MCF 10A (cell line): ENCODE data around the gene TMEM213. TPM values are rescaled to one million over a fixed set of nuclear protein-coding genes. Genes with fewer than 3 reads are reported as not detected.

Source experiments
- BruUV-seq: library from RNA; stranded (reverse); fragments of 400-500 nt; replicated peaks from 2 replicates; lab custom pipeline; 2021; lab: Mats Ljungman, UMichigan
- CTCF ChIA-PET: fragments of 300-600 bp; sonication (Branson Sonifier 250); formaldehyde crosslinking; extraction: SDS; loops from one replicate; lab custom pipeline; 2021; ENCODE audit warnings: antibody characterized with exemption, inconsistent platforms; lab: Yijun Ruan, JAX
- POLR2A ChIA-PET: fragments of 300-600, 350-650 bp; sonication (Branson Sonifier 250); formaldehyde crosslinking; extraction: SDS; loops from one replicate; lab custom pipeline; 2020; ENCODE audit warnings: antibody characterized with exemption, inconsistent platforms; lab: Yijun Ruan, JAX
- DNase-seq: peaks from one replicate; pipeline ENCODE4 v3.0.0-alpha.2; 2018; ENCODE audit not compliant: unreplicated experiment
- H3K27ac Mint-ChIP-seq: one replicate; pipeline ENCODE4 v1.8.0; 2022; ENCODE audit warnings: mild to moderate bottlenecking, low read depth, mixed read lengths; ENCODE audit not compliant: unreplicated experiment
- H3K27me3 Mint-ChIP-seq: one replicate; pipeline ENCODE4 v1.8.0; 2022; ENCODE audit warnings: mixed read lengths; ENCODE audit not compliant: insufficient read depth, unreplicated experiment
- H3K36me3 Mint-ChIP-seq: one replicate; pipeline ENCODE4 v1.8.0; 2022; ENCODE audit warnings: mild to moderate bottlenecking, moderate library complexity, mixed read lengths; ENCODE audit not compliant: insufficient read depth, unreplicated experiment
- H3K4me1 Mint-ChIP-seq: one replicate; pipeline ENCODE4 v1.8.0; 2022; ENCODE audit warnings: mixed read lengths; ENCODE audit not compliant: insufficient read depth, unreplicated experiment
- H3K4me3 Mint-ChIP-seq: one replicate; pipeline ENCODE4 v1.8.0; 2022; ENCODE audit warnings: mild to moderate bottlenecking, moderate library complexity, mixed read lengths; ENCODE audit not compliant: unreplicated experiment
- H3K9me3 Mint-ChIP-seq: one replicate; pipeline ENCODE4 v1.8.0; 2022; ENCODE audit warnings: mixed read lengths; ENCODE audit not compliant: unreplicated experiment
- intact Hi-C: fragments of 100-400 bp; cut with micrococcal nuclease; formaldehyde crosslinking; loops from 2 replicates; pipeline ENCODE4 v1.14.1; 2022
- total RNA-seq: library from RNA; stranded (reverse); gene quantifications from 2 replicates; pipeline ENCODE4 v1.2.3, GENCODE V29; 2022
- TF ChIP-seq, protein P1 (sequence below): fragments of 200-600 bp; IDR thresholded peaks from one replicate; pipeline ENCODE4 v1.8.0; 2022; ENCODE audit warnings: antibody characterized with exemption, mild to moderate bottlenecking; ENCODE audit not compliant: unreplicated experiment

TMEM213 gene
- total RNA-seq, 1 experiment from 2014 or later, result not detected

DNA sequence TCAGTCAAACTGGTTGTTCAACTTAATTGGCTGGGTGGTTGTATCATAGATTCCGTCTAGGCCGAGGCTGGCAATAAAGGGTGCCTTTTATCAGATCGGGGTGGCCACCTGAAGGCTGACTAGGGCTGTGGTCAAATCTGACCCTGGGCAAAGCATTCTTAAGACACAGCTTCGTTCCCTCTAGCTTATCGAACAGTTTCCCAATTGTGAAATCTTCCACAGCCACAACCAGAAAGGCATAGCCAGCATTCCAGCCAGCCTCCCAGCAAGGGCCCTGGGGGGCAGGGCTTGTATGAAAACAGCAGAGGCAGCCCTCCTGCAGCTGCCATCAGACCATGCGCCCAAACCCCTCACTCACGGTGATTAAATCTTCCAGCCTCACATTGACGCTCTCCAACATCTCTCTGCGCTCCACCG, 42.5 kb upstream of the TMEM213 start:
- intact Hi-C loops, result no loop called here
- H3K4me1 Mint-ChIP-seq, result peaks cover 13% of the 10 kb centered on the region
- BruUV-seq, result no TSS peak
- TF ChIP-seq, protein P1, sequence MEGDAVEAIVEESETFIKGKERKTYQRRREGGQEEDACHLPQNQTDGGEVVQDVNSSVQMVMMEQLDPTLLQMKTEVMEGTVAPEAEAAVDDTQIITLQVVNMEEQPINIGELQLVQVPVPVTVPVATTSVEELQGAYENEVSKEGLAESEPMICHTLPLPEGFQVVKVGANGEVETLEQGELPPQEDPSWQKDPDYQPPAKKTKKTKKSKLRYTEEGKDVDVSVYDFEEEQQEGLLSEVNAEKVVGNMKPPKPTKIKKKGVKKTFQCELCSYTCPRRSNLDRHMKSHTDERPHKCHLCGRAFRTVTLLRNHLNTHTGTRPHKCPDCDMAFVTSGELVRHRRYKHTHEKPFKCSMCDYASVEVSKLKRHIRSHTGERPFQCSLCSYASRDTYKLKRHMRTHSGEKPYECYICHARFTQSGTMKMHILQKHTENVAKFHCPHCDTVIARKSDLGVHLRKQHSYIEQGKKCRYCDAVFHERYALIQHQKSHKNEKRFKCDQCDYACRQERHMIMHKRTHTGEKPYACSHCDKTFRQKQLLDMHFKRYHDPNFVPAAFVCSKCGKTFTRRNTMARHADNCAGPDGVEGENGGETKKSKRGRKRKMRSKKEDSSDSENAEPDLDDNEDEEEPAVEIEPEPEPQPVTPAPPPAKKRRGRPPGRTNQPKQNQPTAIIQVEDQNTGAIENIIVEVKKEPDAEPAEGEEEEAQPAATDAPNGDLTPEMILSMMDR, result no peak
- H3K27me3 Mint-ChIP-seq, result no peaks in the 10 kb centered on the region
- H3K4me3 Mint-ChIP-seq, result no peak overlapping the region
- no peaks in the 10 kb centered on the region for H3K9me3 Mint-ChIP-seq
- H3K27ac Mint-ChIP-seq, result no peak overlapping the region
- POLR2A ChIA-PET, result no interaction called here
- CTCF ChIA-PET, result interaction anchor here (0.6 to 2.2 kb wide), 3 partner anchors 9 to 753 kb away, joined by 3 to 16 read pairs (median 6); no protein-coding TSS in a partner anchor
- DNase-seq, result no peak
- H3K36me3 Mint-ChIP-seq, result no peaks in the 10 kb centered on the region

GRCh38 chr7:138755842-138756590, 41.8 kb upstream of the TMEM213 start:
- ChIA-PET POLR2A (interaction anchor here (0.7 kb wide), 1 partner anchor 253 kb away, joined by 3 read pairs; no protein-coding TSS in a partner anchor), CTCF (interaction anchor here (0.8 to 2.2 kb wide), 4 partner anchors 8 to 753 kb away, joined by 3 to 16 read pairs (median 4); no protein-coding TSS in a partner anchor)
- Mint-ChIP-seq H3K36me3 (no peaks in the 10 kb centered on the region), H3K4me3 (no peak overlapping the region), H3K27ac (no peak overlapping the region), H3K4me1 (peaks cover 9% of the 10 kb centered on the region), H3K9me3 (no peaks in the 10 kb centered on the region), H3K27me3 (no peaks in the 10 kb centered on the region)
- TF ChIP-seq, protein P1, result no peak
- DNase-seq, result no peak
- intact Hi-C loops, result no loop called here
- BruUV-seq, result no TSS peak

GRCh38 chr7:138756591-138757242, 41.1 kb upstream of the TMEM213 start:
- no peak overlapping the region for H3K4me3 Mint-ChIP-seq
- BruUV-seq, result no TSS peak

More at GRCh38 chr7:138756591-138757242, 41.1 kb upstream of the TMEM213 start:
- Mint-ChIP-seq H3K4me1 (peaks cover 9% of the 10 kb centered on the region), H3K27ac (no peak overlapping the region), H3K36me3 (no peaks in the 10 kb centered on the region), H3K9me3 (no peaks in the 10 kb centered on the region), H3K27me3 (no peaks in the 10 kb centered on the region)
- POLR2A ChIA-PET, result interaction anchor here (0.7 kb wide), 2 partner anchors 254 to 295 kb away, joined by 3 to 4 read pairs; no protein-coding TSS in a partner anchor
- CTCF ChIA-PET, result interaction anchor here (0.6 to 2.2 kb wide), 8 partner anchors 9 to 824 kb away, joined by 3 to 16 read pairs (median 4); no protein-coding TSS in a partner anchor
- intact Hi-C loops, result no loop called here
- TF ChIP-seq, protein P1, result no peak
- peak; percentile 24 for DNase-seq
